ENCODE data around the gene TRAK2.

GRCh38 chr2:201350879-201351278, 100.4 kb downstream of the TRAK2 start:
- no peak for TF ChIP-seq BHLHE40 (IDR thresholded peaks at IDR 0.05; ENCODE audit: borderline replicate concordance)
- TF ChIP-seq L3MBTL2 (conservative IDR thresholded peaks at IDR 0.05), result no peak
- no peak for TF ChIP-seq SP1 (IDR thresholded peaks at IDR 0.05)
- TF ChIP-seq NFRKB (IDR thresholded peaks at IDR 0.05), result no peak
- no peak for TF ChIP-seq LEF1 (IDR thresholded peaks at IDR 0.05; ENCODE audit: borderline replicate concordance)

Measured in HEK293T (cell line).